ENCODE data around the gene CCDC92. TPM values are rescaled to one million over a fixed set of nuclear protein-coding genes. Genes with fewer than 3 reads are reported as not detected.
A peak's percentile ranks its signal among the peaks of the same experiment; 100 is the strongest.

Gene CCDC92
- total and polyA plus RNA-seq, 2 experiments from 2014 or later, result 49.3 to 67.0 TPM

DNA sequence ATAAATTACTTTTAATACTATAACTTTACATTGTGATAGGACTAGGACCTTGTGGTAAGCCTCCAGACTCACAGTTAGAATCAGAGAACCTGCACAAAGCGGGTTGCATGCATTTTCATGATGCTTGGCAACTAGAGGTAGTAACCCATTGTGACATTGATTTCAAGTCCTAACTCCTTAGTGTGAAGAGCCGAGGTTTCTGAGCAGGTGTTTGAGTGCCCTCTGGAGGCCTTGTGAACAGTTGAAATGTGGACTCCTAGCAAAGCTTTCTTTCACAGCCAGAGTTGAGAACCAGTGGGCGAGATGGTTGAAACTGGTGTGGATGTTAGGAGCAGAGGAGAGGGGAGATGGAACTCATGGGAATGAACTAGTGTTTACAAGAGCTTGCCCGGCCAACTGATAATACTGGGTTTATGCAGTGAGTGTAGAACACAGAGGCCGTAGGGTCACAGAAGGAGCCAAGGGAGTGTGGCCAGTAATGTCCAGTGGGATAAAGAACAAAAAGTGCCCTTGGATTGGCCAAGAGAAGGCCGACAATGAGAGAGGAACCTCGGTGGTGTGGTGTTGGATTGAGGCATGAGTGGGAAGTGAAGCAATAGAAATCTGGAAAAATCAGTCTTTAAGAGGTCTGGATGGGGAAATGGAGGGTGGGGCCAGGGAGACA, 11.3 kb upstream of the CCDC92 start:
- peaks cover 47% of the 10 kb centered on the region for H3K4me1 ChIP-seq (ENCODE audit: low read depth)
- TF ChIP-seq, protein P1, sequence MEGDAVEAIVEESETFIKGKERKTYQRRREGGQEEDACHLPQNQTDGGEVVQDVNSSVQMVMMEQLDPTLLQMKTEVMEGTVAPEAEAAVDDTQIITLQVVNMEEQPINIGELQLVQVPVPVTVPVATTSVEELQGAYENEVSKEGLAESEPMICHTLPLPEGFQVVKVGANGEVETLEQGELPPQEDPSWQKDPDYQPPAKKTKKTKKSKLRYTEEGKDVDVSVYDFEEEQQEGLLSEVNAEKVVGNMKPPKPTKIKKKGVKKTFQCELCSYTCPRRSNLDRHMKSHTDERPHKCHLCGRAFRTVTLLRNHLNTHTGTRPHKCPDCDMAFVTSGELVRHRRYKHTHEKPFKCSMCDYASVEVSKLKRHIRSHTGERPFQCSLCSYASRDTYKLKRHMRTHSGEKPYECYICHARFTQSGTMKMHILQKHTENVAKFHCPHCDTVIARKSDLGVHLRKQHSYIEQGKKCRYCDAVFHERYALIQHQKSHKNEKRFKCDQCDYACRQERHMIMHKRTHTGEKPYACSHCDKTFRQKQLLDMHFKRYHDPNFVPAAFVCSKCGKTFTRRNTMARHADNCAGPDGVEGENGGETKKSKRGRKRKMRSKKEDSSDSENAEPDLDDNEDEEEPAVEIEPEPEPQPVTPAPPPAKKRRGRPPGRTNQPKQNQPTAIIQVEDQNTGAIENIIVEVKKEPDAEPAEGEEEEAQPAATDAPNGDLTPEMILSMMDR (IDR thresholded peaks at IDR 0.05; ENCODE audit: low read depth, low read length), result peak; percentile 71
- H3K36me3 ChIP-seq, result no peaks in the 10 kb centered on the region
- H3K4me3 ChIP-seq, result no peak overlapping the region
- H3K27ac ChIP-seq, result no peak overlapping the region
- DNase-seq (ENCODE audit: low read depth in 1 of 2, low spot score in 1 of 2), result peak; percentile 78 to 83
- no peaks in the 10 kb centered on the region for H3K9me3 ChIP-seq (ENCODE audit: low read depth)
- H3K27me3 ChIP-seq, result no peaks in the 10 kb centered on the region

DNA sequence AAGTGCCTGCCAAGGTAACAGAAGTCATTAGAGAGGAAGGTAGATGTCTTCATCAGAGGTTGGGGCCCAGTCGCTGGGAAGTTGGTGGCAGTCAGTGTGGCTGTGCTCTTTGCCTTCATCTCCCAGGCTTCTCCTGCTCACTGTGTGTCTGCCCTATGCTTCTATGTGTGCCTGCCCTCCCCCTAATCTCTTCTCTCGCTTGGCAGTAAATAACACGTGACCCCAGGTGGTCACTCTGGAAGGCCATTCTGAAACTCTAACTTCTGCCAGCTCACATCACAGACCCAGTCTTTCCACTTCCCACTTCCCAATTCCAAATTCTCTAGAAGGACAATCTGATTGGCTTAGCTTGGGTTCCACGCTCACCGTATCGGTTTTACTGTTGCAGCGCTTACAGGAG, 9.6 kb upstream of the CCDC92 start:
- no peaks in the 10 kb centered on the region for H3K9me3 ChIP-seq (ENCODE audit: low read depth)
- H3K4me1 ChIP-seq (ENCODE audit: low read depth), result peaks cover 35% of the 10 kb centered on the region
- H3K27ac ChIP-seq, result peak overlapping the region; percentile 50
- TF ChIP-seq, protein P1 (IDR thresholded peaks at IDR 0.05; ENCODE audit: low read depth, low read length), result no peak
- H3K27me3 ChIP-seq, result no peaks in the 10 kb centered on the region
- no peak overlapping the region for H3K4me3 ChIP-seq
- H3K36me3 ChIP-seq, result peaks cover 9% of the 10 kb centered on the region
- no peak for DNase-seq (ENCODE audit: low read depth in 1 of 2, low spot score in 1 of 2)

DNA sequence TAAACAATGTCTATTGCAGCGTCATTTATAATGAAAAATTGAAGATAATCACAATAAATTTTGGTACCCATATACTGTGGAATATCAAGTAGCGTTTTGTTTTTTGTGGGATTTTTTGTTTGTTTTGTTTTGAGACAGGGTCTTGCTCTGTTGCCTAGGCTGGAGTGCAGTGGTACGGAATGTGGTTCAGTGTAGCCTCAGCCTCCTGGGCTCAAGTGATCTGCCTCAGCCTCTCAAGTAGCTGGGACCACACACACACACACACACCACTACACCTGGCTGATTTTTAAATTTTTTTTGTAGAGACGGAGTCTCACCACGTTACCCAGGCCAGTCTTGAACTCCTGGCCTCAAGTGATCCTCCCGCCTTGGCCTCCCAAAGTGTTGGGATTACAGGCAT, 6.9 kb upstream of the CCDC92 start:
- Histone ChIP-seq H3K4me3 (no peak overlapping the region), H3K4me1 (ENCODE audit: low read depth) (peaks cover 14% of the 10 kb centered on the region), H3K9me3 (ENCODE audit: low read depth) (no peaks in the 10 kb centered on the region), H3K27ac (no peak overlapping the region), H3K27me3 (no peaks in the 10 kb centered on the region), H3K36me3 (peaks cover 9% of the 10 kb centered on the region)
- TF ChIP-seq, protein P1 (IDR thresholded peaks at IDR 0.05; ENCODE audit: low read depth, low read length), result no peak
- DNase-seq (ENCODE audit: low read depth in 1 of 2, low spot score in 1 of 2), result no peak

DNA sequence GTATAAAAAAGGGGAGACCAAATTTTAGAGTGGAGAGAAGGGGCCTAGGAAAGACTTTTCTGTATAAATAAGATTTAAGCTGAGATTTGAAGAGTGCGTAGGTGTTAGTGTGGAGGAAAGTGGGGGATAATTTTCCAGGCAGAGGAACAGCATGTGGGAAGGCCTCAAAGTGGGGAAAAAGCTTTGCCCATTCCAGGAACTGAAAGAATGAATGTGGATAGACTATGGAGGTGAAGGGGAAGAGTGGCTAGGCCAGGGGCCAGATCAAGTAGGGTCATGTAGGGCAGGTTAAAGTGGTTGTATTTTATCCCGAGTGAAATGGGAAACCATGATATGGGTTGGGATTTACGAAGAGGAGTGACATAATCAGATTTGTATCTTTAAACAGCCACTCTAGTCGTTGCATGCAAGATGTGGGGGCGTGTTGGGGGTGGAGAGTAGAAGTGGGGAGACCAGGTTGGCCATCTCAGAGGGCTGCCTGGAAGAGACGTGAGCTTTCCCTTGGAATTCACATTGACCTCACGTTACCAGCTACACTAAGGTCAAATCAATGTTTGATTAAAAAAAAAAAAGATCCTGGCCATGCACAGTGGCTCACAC, 3.7 kb upstream of the CCDC92 start:
- H3K27me3 ChIP-seq, result no peaks in the 10 kb centered on the region
- peaks cover 9% of the 10 kb centered on the region for H3K36me3 ChIP-seq
- H3K4me3 ChIP-seq, result no peak overlapping the region
- TF ChIP-seq, protein P1 (IDR thresholded peaks at IDR 0.05; ENCODE audit: low read depth, low read length), result no peak
- H3K9me3 ChIP-seq (ENCODE audit: low read depth), result no peaks in the 10 kb centered on the region
- H3K27ac ChIP-seq, result no peak overlapping the region
- DNase-seq (ENCODE audit: low read depth in 1 of 2, low spot score in 1 of 2), result no peak
- peaks cover 7% of the 10 kb centered on the region for H3K4me1 ChIP-seq (ENCODE audit: low read depth)

DNA sequence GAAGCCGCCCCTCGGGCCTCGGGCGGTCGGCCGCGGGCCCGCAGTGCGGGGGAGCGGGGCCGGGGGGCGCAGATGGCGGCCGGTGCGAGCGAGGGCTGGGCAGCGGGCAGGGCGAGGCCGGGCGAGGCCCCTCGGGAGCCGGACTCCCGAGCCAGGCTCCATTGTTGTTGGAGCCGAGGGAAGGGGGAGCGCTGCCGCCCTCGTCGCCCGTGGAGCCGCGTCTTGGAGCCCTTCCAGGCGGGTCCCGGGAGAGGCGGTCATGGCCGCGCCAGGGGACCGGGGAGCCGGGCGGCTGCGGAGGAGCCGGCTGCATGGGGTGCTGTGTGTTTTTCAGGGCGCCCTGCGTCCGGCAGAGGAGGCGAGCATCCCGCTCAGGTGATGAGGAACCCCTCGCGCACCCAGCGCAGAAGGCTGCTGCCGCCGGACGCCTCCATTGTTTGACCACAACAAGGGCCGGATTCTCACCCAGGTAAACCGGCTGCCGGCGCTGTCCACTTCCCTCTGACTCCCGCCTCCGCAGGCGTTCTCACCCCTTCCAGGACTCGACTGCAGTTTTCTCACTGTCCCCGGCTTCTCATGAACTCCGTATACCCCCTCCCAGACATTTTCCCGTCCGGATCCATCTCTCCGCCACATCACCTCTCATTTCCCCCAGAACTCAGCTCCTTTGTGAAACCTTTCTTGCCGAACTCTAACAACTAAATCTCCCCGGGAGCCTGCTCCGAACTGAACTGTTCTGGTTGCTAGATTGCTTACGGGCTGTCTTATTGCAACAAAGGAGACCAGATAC, 1.1 kb upstream of the CCDC92 start:
- DNase-seq (ENCODE audit: low read depth in 1 of 2, low spot score in 1 of 2), result peak; percentile 27 to 73
- Histone ChIP-seq H3K4me1 (ENCODE audit: low read depth) (peaks cover 12% of the 10 kb centered on the region), H3K9me3 (ENCODE audit: low read depth) (no peaks in the 10 kb centered on the region), H3K27me3 (peaks cover 21% of the 10 kb centered on the region), H3K4me3 (peak overlapping the region; percentile 99), H3K36me3 (peaks cover 9% of the 10 kb centered on the region), H3K27ac (peak overlapping the region; percentile 86)
- TF ChIP-seq, protein P1 (IDR thresholded peaks at IDR 0.05; ENCODE audit: low read depth, low read length), result no peak
